Psoas muscle (tissue), 8 donors: ENCODE data around the gene DNAAF1. TPM values are rescaled to one million over a fixed set of nuclear protein-coding genes. Genes with fewer than 3 reads are reported as not detected.
"Not testable (repeated sequence)": the region's sequence is repeated elsewhere in the genome, so short reads cannot be mapped to it uniquely, and the experiment has no call there.

Experiments
- ATAC-seq, 4 donors: fragments of 200-7000 bp; cut with Tn5 transposase; one replicate each; pipeline ENCODE4 v1.9.1; 2020; ENCODE audit warnings: moderate library complexity in 3 of 4, mild to moderate bottlenecking in 2 of 4
- DNase-seq, 2 donors: peaks; one replicate each; pipeline ENCODE4 v3.0.0-alpha.2; 2020
- H3K27ac ChIP-seq: fragments of 200-600 bp; one replicate; pipeline ENCODE4 v1.8.0; 2022
- H3K27me3 ChIP-seq, 3 donors: fragments of 200-600 bp in 1 of 3; one replicate each; pipeline versions ENCODE4 v1.6.1 to v1.8.0; 2013 to 2022; ENCODE audit warnings: low read length in 2 of 3, mild to moderate bottlenecking in 2 of 3, moderate library complexity in 1 of 3; ENCODE audit not compliant: insufficient read depth in 3 of 3
- H3K36me3 ChIP-seq, 2 donors: fragments of 200-600 bp in 1 of 2; one replicate each; pipeline versions ENCODE4 v1.6.1 to v1.8.0; 2013 to 2022; ENCODE audit warnings: low read depth in 1 of 2, mild to moderate bottlenecking in 1 of 2, moderate library complexity in 1 of 2; ENCODE audit not compliant: insufficient read depth in 1 of 2
- H3K4me1 ChIP-seq: fragments of 200-600 bp; one replicate; pipeline ENCODE4 v1.8.0; 2022
- H3K4me3 ChIP-seq: fragments of 200-600 bp; one replicate; pipeline ENCODE4 v1.8.0; 2022; ENCODE audit warnings: mild to moderate bottlenecking
- H3K9me3 ChIP-seq: fragments of 200-600 bp; one replicate; pipeline ENCODE4 v1.8.0; 2022
- WGBS, 3 donors: extraction: QIAGEN DNeasy Blood & Tissue Kit; methylation state at CpG; one replicate each; pipeline versions ENCODE4 v1.1.6 to v1.1.7; 2013; 5-methylcytosine and 5-hydroxymethylcytosine counted together
- intact Hi-C, 2 donors: fragments of 100-400 bp; cut with DNase I; formaldehyde crosslinking; loops; one replicate each; pipeline versions ENCODE4 v1.11.0 to v1.14.2; 2022
- polyA plus RNA-seq, 3 donors: library from polyadenylated mRNA; stranded (reverse); fragments of 200-250 nt; gene quantifications; one replicate each; pipeline ENCODE4 v1.2.3, GENCODE V29; 2013
- total RNA-seq, 4 donors: library from RNA; stranded (reverse); fragmentation: NEBNext Ultra II Directional in 2 of 4; extraction: Animal tissue kit (Norgen Biotek cat#: 25700) in 2 of 4; gene quantifications; one replicate each; pipeline versions ENCODE4 v1.2.1 to v1.2.4, GENCODE V29; 2021 to 2023
- TF ChIP-seq, protein P1 (sequence below): fragments of 200-600 bp; IDR thresholded peaks from one replicate; pipeline ENCODE4 v1.8.0; 2022; ENCODE audit warnings: antibody characterized with exemption
- donor health status: healthy with polysubstance abuse.
- donor health status: DM: no; HTN: no; CAD: no; lungs with moderate emphysema.
- donor health status: Bipolar disorder and iron deficiency.
- donor health status: healthy.
- donor health status: DM: yes; HTN: yes; CAD: no.
- donor health status: DM: no; HTN: no; CAD: no.
- donor health status: DM: no; HTN: no; CAD: no.
- donor health status: DM: yes; HTN: yes; CAD: no.

The DNAAF1 gene
- total and polyA plus RNA-seq, 7 donors = 0.17 to 0.44 (median 0.17) TPM; not detected in 4

DNA sequence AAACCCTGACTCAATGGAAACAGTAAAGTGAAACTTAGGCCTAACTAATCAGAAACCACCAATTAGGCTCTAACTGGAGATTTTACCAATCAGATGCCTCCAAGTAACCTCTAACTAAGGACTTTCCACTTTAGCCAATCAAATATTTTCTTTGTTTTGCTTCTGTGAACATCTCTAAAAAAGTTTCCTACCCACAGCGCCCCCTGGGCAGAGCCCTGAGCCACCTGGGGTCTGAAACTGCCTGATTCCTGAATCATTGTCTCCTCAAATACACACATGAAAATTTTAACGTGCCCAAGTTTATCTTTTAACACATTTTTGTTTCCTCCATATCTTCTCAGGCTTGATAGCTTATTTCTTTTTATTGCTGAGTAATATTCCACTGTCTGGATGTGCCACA, 64.9 kb downstream of the DNAAF1 start:
- H3K9me3 ChIP-seq = no peaks in the 10 kb centered on the region
- no peak overlapping the region for H3K27ac ChIP-seq
- intact Hi-C loops = no loop called here
- no peaks in the 10 kb centered on the region for H3K36me3 ChIP-seq
- TF ChIP-seq, protein P1, sequence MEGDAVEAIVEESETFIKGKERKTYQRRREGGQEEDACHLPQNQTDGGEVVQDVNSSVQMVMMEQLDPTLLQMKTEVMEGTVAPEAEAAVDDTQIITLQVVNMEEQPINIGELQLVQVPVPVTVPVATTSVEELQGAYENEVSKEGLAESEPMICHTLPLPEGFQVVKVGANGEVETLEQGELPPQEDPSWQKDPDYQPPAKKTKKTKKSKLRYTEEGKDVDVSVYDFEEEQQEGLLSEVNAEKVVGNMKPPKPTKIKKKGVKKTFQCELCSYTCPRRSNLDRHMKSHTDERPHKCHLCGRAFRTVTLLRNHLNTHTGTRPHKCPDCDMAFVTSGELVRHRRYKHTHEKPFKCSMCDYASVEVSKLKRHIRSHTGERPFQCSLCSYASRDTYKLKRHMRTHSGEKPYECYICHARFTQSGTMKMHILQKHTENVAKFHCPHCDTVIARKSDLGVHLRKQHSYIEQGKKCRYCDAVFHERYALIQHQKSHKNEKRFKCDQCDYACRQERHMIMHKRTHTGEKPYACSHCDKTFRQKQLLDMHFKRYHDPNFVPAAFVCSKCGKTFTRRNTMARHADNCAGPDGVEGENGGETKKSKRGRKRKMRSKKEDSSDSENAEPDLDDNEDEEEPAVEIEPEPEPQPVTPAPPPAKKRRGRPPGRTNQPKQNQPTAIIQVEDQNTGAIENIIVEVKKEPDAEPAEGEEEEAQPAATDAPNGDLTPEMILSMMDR = no peak
- no peak overlapping the region for H3K4me3 ChIP-seq
- ATAC-seq (no peak), DNase-seq (no peak)
- WGBS, 3 donors = 77 to 85% (median 85%) methylated on average over 2 of the region's 2 CpGs
- peaks cover 5% of the 10 kb centered on the region for H3K4me1 ChIP-seq
- H3K27me3 ChIP-seq = no peaks in the 10 kb centered on the region

DNA sequence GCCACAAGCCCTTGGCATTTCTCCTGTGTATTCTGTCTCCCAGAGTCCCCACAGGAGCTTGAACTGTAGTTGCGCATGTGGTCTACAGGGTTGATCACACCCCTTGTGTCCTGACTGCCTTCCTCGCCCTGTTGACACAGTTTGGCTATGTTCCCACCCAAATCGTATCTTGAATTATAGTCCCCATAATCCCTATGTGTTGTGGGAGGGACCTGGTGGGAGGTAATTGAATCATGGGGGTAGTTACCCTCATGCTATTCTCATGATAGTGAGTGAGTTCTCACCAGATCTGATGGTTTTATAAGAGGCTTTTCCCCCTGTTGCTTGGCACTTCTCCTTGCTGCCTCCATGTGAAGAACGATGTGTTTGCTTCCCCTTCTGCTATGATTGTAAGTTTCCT, 67.0 kb downstream of the DNAAF1 start:
- ATAC-seq (no peak), DNase-seq (no peak)
- Histone ChIP-seq H3K4me3 (no peak overlapping the region), H3K27ac (no peak overlapping the region), H3K9me3 (no peaks in the 10 kb centered on the region), H3K36me3 (no peaks in the 10 kb centered on the region), H3K4me1 (peaks cover 5% of the 10 kb centered on the region), H3K27me3 (no peaks in the 10 kb centered on the region)
- intact Hi-C loops = no loop called here
- TF ChIP-seq, protein P1 = no peak
- 43 to 52% (median 48%) methylated on average over 4 of the region's 4 CpGs for WGBS, 3 donors

DNA sequence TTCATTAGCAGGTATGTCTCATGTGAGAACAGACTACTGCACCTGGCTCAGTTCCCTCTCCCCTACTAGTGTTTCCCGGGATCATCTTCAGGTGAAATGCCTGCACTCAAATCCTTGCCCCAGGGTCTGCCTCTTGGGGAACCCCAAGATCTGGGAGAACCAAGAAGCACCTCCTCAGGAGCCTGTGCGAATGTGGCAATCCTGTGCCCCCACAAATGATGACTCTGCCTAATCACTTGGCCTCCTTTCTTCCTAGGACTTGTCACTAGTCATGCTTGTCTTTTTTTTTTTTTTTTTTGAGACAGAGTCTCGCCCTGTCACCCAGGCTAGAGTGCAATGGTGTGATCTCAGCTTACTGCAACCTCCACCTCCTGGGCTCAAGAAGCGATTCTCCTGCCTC, 67.5 kb downstream of the DNAAF1 start:
- Histone ChIP-seq H3K9me3 (no peaks in the 10 kb centered on the region), H3K27me3 (no peaks in the 10 kb centered on the region), H3K4me3 (no peak overlapping the region), H3K27ac (no peak overlapping the region), H3K4me1 (peaks cover 5% of the 10 kb centered on the region), H3K36me3 (no peaks in the 10 kb centered on the region)
- TF ChIP-seq, protein P1 = no peak
- intact Hi-C loops = no loop called here
- ATAC-seq (no peak), DNase-seq (no peak)
- whole genome bisulfite sequencing, 3 donors = 88 to 91% (median 88%) methylated on average over 4 of the region's 4 CpGs

DNA sequence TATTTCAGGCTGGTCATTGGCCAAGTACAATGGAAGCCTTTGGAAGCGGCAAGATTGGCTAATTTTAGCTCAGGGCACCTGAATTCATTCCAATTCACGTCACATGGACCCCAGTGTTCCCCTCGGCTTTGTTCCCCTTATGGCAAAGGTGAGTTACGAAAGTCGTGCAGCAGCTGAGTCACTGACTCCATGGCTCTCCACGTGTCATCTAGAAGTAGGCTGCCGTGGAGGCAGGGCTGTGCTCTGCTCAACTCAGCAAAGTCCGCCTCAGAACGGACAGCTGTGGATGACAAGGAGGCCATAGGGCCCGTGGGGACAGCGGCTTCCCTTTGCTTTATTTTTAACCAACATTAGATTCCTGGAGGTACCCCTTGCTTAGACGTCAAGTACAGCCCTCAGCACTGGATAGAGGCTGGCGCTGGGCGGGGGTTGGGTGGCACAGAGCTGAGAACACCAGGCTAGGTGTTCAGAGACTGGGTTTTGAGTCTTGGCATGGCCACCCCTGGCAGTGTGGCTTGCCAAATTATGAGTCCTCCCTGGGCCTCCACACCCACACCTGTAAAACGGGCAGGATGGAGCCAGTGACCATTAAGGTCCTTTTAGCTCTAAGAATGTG, 69.5 kb downstream of the DNAAF1 start:
- Histone ChIP-seq H3K9me3 (no peaks in the 10 kb centered on the region), H3K27me3 (no peaks in the 10 kb centered on the region), H3K27ac (peak overlapping the region; percentile 36), H3K36me3 (no peaks in the 10 kb centered on the region), H3K4me3 (no peak overlapping the region), H3K4me1 (peaks cover 5% of the 10 kb centered on the region)
- intact Hi-C loops = no loop called here
- peak; percentile 91 to 96 (median 94) for ATAC-seq
- peak; percentile 35 to 74 for DNase-seq
- 35 to 56% (median 42%) methylated on average over 15 of the region's 15 CpGs for WGBS, 3 donors
- TF ChIP-seq, protein P1 = no peak

DNA sequence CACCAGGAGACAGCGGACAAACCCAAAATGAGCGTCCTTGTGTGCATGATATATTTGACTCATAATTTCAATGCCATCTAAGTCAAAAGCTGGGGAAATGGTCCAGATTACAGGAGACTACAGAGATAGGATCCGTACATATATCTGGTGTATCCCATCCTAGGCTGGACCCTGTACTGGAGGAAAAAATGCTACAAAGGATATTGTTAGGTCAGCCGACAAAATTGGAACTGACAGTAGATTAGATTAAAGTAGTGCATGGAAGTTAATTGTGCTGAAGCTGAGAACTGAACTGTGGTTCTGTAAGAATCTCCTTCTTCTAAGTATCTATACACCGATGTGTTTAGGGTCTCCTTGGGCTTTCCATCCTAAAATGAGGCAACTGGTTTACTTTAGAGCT, 70.4 kb downstream of the DNAAF1 start:
- DNase-seq = no peak
- Histone ChIP-seq H3K27me3 (no peaks in the 10 kb centered on the region), H3K36me3 (no peaks in the 10 kb centered on the region), H3K4me1 (peaks cover 5% of the 10 kb centered on the region), H3K27ac (no peak overlapping the region), H3K9me3 (no peaks in the 10 kb centered on the region), H3K4me3 (no peak overlapping the region)
- no peak for ATAC-seq
- TF ChIP-seq, protein P1 = no peak
- 82 to 92% (median 88%) methylated on average over 5 of the region's 5 CpGs for WGBS, 3 donors
- intact Hi-C loops = no loop called here

DNA sequence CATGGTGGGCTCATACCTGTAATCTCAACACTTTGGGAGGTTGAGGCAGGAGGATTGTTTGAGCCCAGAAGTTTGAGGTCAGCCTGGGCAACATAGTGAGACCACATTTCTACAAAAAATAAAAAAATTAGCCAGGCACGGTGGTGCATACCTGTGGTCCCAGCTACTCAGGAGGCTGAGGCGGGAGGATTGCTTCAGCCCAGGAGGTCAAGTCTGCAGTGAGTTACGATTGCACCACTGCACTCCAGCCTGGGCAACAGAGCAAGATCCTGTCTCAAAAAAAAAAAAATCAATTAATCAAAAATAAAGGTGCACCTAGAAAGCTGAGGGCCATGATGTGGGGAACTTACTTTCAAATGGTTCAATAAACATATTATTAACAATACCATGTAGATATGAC, 71.0 kb downstream of the DNAAF1 start:
- H3K27me3 ChIP-seq, H3K4me3 ChIP-seq, H3K36me3 ChIP-seq, H3K4me1 ChIP-seq, intact Hi-C loops, H3K27ac ChIP-seq, H3K9me3 ChIP-seq, DNase-seq, ATAC-seq: not testable (repeated sequence)
- WGBS, 3 donors = 93 to 96% (median 96%) methylated on average over 3 of the region's 3 CpGs
